B cell (primary cell): Measurements from ENCODE around the gene DNAAF1. TPM values are rescaled to one million over a fixed set of nuclear protein-coding genes. Genes with fewer than 3 reads are reported as not detected.
A peak's percentile ranks its signal among the peaks of the same experiment; 100 is the strongest.

Experiments
- ATAC-seq: fragments of 200-7000 bp; cut with Tn5 transposase; one replicate; pipeline ENCODE4 v1.10.0; 2021; ENCODE audit warnings: low read depth, mild to moderate bottlenecking, moderate number of reproducible peaks, moderate library complexity
- CTCF ChIA-PET: fragments of 350-600 bp; sonication (Branson Sonifier 250); formaldehyde crosslinking; loops from one replicate; lab custom pipeline; 2021; ENCODE audit warnings: antibody characterized with exemption, inconsistent platforms; lab: Charles Lee
- POLR2A ChIA-PET: fragments of 350-600 bp; sonication (Branson Sonifier 250); formaldehyde crosslinking; loops from one replicate; lab custom pipeline; 2021; ENCODE audit warnings: antibody characterized with exemption; lab: Charles Lee
- DNase-seq: peaks from one replicate; pipeline ENCODE4 v3.0.0; 2013
- H2AFZ ChIP-seq: 2 replicates; pipeline ENCODE4 v1.6.1; 2012; ENCODE audit warnings: mild to moderate bottlenecking, low read depth, low read length; ENCODE audit not compliant: insufficient read depth, poor library complexity, severe bottlenecking
- H3K27ac ChIP-seq, 2 donors: 1 replicate in 1 of 2; 2 replicates in 1 of 2; pipeline ENCODE4 v1.5.1; 2012 to 2013; ENCODE audit warnings: low read length in 2 of 2, mild to moderate bottlenecking in 2 of 2, moderate library complexity in 1 of 2
- H3K27me3 ChIP-seq, 4 experiments: fragments of 200-600 bp in 1 of 4; sonication (generic) in 1 of 4; replicated peaks in 1 of 4; 1 replicate in 2 of 4; 2 replicates in 2 of 4; pipeline versions ENCODE4 v1.6.1 to v1.7.0; 2013 to 2016; ENCODE audit warnings: low read length in 3 of 4, mild to moderate bottlenecking in 2 of 4, mixed read lengths in 1 of 4, moderate library complexity in 1 of 4; ENCODE audit not compliant: insufficient read depth in 4 of 4, control insufficient read depth in 3 of 4; ENCODE audit errors: control extremely low read depth in 1 of 4
- H3K36me3 ChIP-seq, 2 experiments: replicated peaks in 1 of 2; 1 replicate in 1 of 2; 2 replicates in 1 of 2; pipeline versions ENCODE4 v1.6.1 to v1.7.1; 2013; ENCODE audit warnings: low read length in 1 of 2; ENCODE audit not compliant: insufficient read depth in 2 of 2, control insufficient read depth in 1 of 2; ENCODE audit errors: control extremely low read depth in 1 of 2, extremely low read depth in 1 of 2
- H3K4me1 ChIP-seq, 2 donors: fragments of 200-600 bp in 1 of 2; sonication (generic) in 1 of 2; 1 replicate in 1 of 2; 2 replicates in 1 of 2; pipeline versions ENCODE4 v1.5.1 to v1.6.1; 2013 to 2017; ENCODE audit warnings: low read length in 2 of 2; ENCODE audit not compliant: control insufficient read depth in 2 of 2, insufficient read depth in 2 of 2
- H3K4me2 ChIP-seq: replicated peaks from 2 replicates; pipeline ENCODE3; 2012; ENCODE audit warnings: mild to moderate bottlenecking, low read depth, low read length; ENCODE audit not compliant: poor library complexity, severe bottlenecking
- H3K4me3 ChIP-seq, 5 experiments: fragments of 200-600 bp in 1 of 5; sonication (generic) in 1 of 5; 1 replicate in 3 of 5; 2 replicates in 2 of 5; pipeline versions ENCODE4 v1.5.1 to v1.7.0; 2011 to 2016; ENCODE audit warnings: low read length in 4 of 5, mild to moderate bottlenecking in 4 of 5, low read depth in 2 of 5, control low read depth in 1 of 5, moderate library complexity in 1 of 5; ENCODE audit not compliant: insufficient read depth in 1 of 5; ENCODE audit errors: control extremely low read depth in 1 of 5, extremely low read depth in 1 of 5
- H3K79me2 ChIP-seq: fragments of 200-600 bp; sonication (generic); one replicate; pipeline ENCODE4 v1.6.0; 2016; ENCODE audit warnings: low read length; ENCODE audit not compliant: control insufficient read depth, insufficient read depth
- H3K9ac ChIP-seq: fragments of 200-600 bp; sonication (generic); 2 replicates; pipeline ENCODE4 v1.6.1; 2017; ENCODE audit warnings: mild to moderate bottlenecking, low read length, moderate library complexity
- H3K9me3 ChIP-seq, 3 donors: one replicate each; pipeline versions ENCODE4 v1.6.1 to v1.7.1; 2013; ENCODE audit warnings: low read length in 2 of 3; ENCODE audit not compliant: control insufficient read depth in 2 of 3, insufficient read depth in 1 of 3; ENCODE audit errors: control extremely low read depth in 1 of 3
- H4K20me1 ChIP-seq: 2 replicates; pipeline ENCODE4 v1.6.0; 2012; ENCODE audit warnings: mild to moderate bottlenecking, low read length; ENCODE audit not compliant: insufficient read depth, control insufficient read depth, poor library complexity, severe bottlenecking
- H3K27ac Mint-ChIP-seq: one replicate; pipeline ENCODE4 v1.8.0; 2021; ENCODE audit warnings: mixed read lengths
- H3K27me3 Mint-ChIP-seq: one replicate; pipeline ENCODE4 v1.8.0; 2021; ENCODE audit warnings: mixed read lengths
- H3K4me1 Mint-ChIP-seq: one replicate; pipeline ENCODE4 v1.8.0; 2021; ENCODE audit warnings: mixed read lengths
- H3K4me3 Mint-ChIP-seq: one replicate; pipeline ENCODE4 v1.8.0; 2021; ENCODE audit warnings: mixed read lengths
- H3K9me3 Mint-ChIP-seq: one replicate; pipeline ENCODE4 v1.8.0; 2022; ENCODE audit warnings: mixed read lengths; ENCODE audit not compliant: insufficient read depth
- EZH2 ChIP-seq: IDR thresholded peaks from 2 replicates; pipeline ENCODE4 v1.6.1; 2012; ENCODE audit warnings: borderline replicate concordance, low read depth, mild to moderate bottlenecking, moderate library complexity, low read length; ENCODE audit not compliant: insufficient read depth, poor library complexity, severe bottlenecking
- WGBS: methylation state at CpG from one replicate; pipeline ENCODE4 v1.1.5; 2013; ENCODE audit warnings: missing lambda C conversion rate; ENCODE audit not compliant: insufficient coverage; 5-methylcytosine and 5-hydroxymethylcytosine counted together
- intact Hi-C: fragments of 100-400 bp; cut with micrococcal nuclease; formaldehyde crosslinking; loops from one replicate; pipeline ENCODE4 v1.10.0; 2022
- polyA plus RNA-seq: library from polyadenylated mRNA; depleted of rRNA; stranded (reverse); fragments of >200 nt; gene quantifications from 2 replicates; pipeline ENCODE4 v1.2.3, GENCODE V29; 2012
- total RNA-seq, 2 donors: library from RNA; stranded (reverse); fragments of 120-200 nt in 1 of 2; gene quantifications; 1 replicate in 1 of 2; 2 replicates in 1 of 2; pipeline versions ENCODE4 v1.2.3 to v1.2.4, GENCODE V29; 2013 to 2022
- TF ChIP-seq, protein P1 (sequence below): fragments of 200-600 bp; IDR thresholded peaks from one replicate; pipeline ENCODE4 v1.8.0; 2022; ENCODE audit warnings: antibody characterized with exemption, mild to moderate bottlenecking

The DNAAF1 gene
- total and polyA plus RNA-seq, 2 donors (not counting 1 experiment from before 2014, with no cell fraction given) = 0.24 to 0.30 TPM

DNA sequence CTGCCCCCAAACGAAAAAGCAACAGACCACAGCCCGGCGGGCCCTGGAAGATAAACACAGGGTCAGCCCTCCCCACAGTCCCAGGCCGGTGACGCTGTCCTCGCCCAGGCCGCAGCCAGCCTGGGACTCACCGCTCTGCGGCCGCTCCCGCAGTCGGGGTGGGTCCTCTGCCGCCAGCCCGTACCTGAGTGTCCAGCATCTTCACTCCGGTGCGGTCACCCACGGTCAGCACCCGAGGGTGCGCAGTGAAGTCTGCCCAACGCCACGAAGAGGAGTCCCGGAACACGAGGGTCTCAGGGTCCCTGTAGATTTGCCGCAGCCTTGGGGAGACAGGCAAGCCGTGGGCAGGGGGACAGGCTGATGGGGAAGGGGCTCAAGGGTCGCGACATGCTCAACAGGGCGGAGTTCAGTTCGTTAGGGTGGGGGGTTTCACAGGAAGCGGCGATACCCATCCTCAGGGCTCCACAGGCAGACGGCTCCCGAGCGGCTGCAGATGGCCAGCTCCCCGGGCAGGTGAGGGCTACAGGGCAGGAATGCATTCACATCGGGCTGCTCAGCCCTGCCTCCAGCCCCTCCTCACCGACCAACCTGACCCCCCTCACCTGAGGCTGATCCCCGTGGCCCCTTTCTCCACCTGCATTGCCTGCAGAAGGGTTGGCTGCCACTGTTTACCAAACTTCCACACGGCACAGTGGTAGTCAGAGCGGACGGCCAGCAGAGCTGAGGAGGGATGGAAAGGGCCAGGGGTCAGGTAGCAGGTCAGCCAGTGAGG lies 36.2 kb downstream of the DNAAF1 start:
- CTCF ChIA-PET = no interaction called here
- Histone ChIP-seq H3K79me2 (peaks cover 31% of the 10 kb centered on the region), H3K4me1 (peaks cover 6 to 7% of the 10 kb centered on the region in 2 donors), H3K9ac (no peak overlapping the region), H3K36me3 (peaks cover 0 to 68% of the 10 kb centered on the region in 2 experiments), H3K27me3 (no peaks in the 10 kb centered on the region), H3K9me3 (no peaks in the 10 kb centered on the region), H3K4me2 (no peak overlapping the region), H4K20me1 (peaks cover 8% of the 10 kb centered on the region), H2AFZ (no peak overlapping the region), H3K27ac (no peak overlapping the region), H3K4me3 (no peak overlapping the region)
- no peaks in the 10 kb centered on the region for H3K27me3 Mint-ChIP-seq
- DNase-seq (peak; percentile 3), ATAC-seq (no peak)
- WGBS = 95% methylated on average over 39 of the region's 41 CpGs
- H3K9me3 Mint-ChIP-seq = no peaks in the 10 kb centered on the region
- no peak for TF ChIP-seq EZH2
- TF ChIP-seq, protein P1, sequence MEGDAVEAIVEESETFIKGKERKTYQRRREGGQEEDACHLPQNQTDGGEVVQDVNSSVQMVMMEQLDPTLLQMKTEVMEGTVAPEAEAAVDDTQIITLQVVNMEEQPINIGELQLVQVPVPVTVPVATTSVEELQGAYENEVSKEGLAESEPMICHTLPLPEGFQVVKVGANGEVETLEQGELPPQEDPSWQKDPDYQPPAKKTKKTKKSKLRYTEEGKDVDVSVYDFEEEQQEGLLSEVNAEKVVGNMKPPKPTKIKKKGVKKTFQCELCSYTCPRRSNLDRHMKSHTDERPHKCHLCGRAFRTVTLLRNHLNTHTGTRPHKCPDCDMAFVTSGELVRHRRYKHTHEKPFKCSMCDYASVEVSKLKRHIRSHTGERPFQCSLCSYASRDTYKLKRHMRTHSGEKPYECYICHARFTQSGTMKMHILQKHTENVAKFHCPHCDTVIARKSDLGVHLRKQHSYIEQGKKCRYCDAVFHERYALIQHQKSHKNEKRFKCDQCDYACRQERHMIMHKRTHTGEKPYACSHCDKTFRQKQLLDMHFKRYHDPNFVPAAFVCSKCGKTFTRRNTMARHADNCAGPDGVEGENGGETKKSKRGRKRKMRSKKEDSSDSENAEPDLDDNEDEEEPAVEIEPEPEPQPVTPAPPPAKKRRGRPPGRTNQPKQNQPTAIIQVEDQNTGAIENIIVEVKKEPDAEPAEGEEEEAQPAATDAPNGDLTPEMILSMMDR = no peak
- H3K27ac Mint-ChIP-seq = no peak overlapping the region
- H3K4me3 Mint-ChIP-seq = no peak overlapping the region
- POLR2A ChIA-PET = no interaction called here
- intact Hi-C loops = loop anchor here (10.0 kb wide), 1 partner anchor 323 kb away; the partner anchor contains the start of gene MEAK7
- peaks cover 16% of the 10 kb centered on the region for H3K4me1 Mint-ChIP-seq

DNA sequence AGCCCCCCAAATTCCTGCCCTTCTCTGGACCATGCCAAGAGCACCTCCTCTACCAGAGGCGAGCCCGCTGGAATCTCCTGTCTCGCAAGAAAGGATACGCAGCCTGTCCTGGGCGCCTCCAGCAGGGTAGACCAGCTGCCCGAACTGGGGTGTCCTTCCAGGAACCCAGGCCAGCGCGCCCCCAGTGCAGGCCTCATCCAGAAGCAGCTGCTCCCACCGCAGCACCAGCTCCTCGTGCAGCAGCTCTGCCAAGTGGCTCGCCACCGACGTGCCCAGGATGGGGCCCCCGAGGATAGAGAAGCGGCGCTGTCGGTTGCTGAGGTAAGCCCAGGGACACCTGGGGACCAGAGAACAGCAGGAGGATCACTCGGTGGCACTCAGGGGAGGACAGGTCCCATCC lies 37.0 kb downstream of the DNAAF1 start:
- ChIA-PET CTCF (no interaction called here), POLR2A (no interaction called here)
- Histone ChIP-seq H3K4me1 (peaks cover 7 to 8% of the 10 kb centered on the region in 2 donors), H3K79me2 (peaks cover 38% of the 10 kb centered on the region), H2AFZ (no peak overlapping the region), H3K27ac (no peak overlapping the region), H3K27me3 (no peaks in the 10 kb centered on the region), H3K9me3 (no peaks in the 10 kb centered on the region), H3K4me2 (no peak overlapping the region), H3K4me3 (no peak overlapping the region), H3K9ac (no peak overlapping the region), H4K20me1 (peaks cover 8% of the 10 kb centered on the region), H3K36me3 (peaks cover 0 to 68% of the 10 kb centered on the region in 2 experiments)
- intact Hi-C loops = loop anchor here (10.0 kb wide), 1 partner anchor 323 kb away; the partner anchor contains the start of gene MEAK7
- H3K27ac Mint-ChIP-seq = no peak overlapping the region
- peaks cover 20% of the 10 kb centered on the region for H3K4me1 Mint-ChIP-seq
- no peaks in the 10 kb centered on the region for H3K9me3 Mint-ChIP-seq
- no peak for ATAC-seq
- TF ChIP-seq, protein P1 = no peak
- no peak for TF ChIP-seq EZH2
- H3K27me3 Mint-ChIP-seq = no peaks in the 10 kb centered on the region
- DNase-seq = no peak
- H3K4me3 Mint-ChIP-seq = no peak overlapping the region
- over 99% methylated on average over 18 of the region's 18 CpGs for WGBS
